Measurements from ENCODE around the gene NEU4.

Gene NEU4

GRCh38 chr2:241854342-241855244 lies 45.6 kb downstream of the NEU4 start:
- DNase-seq: no peak

DNA sequence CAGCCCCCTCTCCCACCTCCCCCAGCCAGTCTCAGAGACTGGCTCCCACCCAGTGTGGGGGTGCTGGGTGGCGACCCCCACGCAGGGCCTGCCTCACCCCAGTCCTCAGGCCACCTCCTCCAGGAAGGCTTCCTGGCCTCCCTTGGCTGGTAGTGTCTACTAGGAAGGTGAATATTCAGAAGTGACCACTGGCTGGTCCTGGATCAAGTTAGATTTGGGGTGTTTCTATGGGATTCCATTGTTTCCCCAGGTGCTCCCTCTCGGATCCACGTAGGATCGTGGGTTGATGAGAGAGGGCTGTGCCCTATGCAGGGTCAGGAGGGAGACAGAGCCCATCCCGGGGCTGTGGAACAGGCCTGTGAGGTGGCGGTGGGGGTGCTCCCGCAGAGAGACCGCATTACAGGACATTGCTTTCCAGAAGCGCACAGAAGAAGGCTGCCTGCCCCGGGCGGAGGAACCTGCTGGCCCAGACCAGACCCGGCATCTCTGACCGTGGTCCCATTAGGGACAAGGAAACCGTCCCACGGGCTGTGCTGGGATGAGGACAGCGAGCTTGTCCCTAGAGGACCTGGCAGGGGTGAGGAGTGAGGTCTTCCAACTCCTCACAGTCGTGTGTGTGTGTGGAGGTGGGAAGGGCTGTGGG lies 46.4 kb downstream of the NEU4 start:
- no peak for DNase-seq

GRCh38 chr2:241855888-241856422 lies 47.0 kb downstream of the NEU4 start:
- no peak for DNase-seq

GRCh38 chr2:241857041-241857541 lies 48.1 kb downstream of the NEU4 start:
- DNase-seq: no peak

- DNase-seq: no peak
Measured at GRCh38 chr2:241857572-241858121, 48.7 kb downstream of the NEU4 start.

DNA sequence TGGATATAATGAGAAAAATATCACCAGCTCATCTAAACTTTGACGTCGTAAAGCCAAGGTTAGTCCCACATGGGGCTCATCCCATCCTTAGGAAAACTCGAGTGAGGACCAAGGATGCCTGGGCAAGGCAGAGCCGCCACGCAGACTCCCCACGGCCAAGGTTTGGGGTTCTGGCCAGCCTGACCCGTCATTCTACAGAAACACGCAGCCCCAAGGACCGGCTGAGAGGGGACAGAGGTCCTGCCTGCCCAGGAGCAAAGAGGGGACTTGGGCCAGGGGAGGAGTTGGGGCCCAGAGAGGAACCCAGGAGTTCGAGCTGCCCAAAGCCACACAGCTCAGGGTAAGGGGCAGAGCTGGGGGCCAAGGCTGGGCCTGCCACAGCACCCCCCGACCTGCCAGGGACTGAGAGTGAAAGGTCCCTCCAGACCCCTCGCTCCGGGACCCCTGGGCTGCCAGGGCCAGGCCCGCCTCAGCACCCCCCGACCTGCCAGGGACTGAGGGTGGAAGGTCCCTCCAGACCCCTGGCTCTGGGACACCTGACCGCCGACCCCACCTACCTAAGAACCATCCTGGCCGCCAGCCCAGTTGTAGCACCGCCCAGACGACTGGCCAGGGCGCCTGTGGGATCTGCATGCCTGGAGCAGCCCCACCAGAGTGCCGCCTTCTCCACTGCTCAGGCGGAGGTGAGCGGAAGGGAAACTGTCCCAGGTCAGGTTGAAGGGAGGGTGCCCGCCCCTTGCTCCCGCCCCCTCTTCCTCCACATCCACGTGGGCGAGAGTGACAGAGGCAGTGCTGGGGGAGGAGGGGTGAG lies 49.4 kb downstream of the NEU4 start, which contains the start of gene PDCD1:
Gene PDCD1, minus strand, starts transcription at position 689 of the 811 bp plus-strand sequence. Its CDS starts 56 bp downstream, at position 633.
- no peak for DNase-seq

DNA sequence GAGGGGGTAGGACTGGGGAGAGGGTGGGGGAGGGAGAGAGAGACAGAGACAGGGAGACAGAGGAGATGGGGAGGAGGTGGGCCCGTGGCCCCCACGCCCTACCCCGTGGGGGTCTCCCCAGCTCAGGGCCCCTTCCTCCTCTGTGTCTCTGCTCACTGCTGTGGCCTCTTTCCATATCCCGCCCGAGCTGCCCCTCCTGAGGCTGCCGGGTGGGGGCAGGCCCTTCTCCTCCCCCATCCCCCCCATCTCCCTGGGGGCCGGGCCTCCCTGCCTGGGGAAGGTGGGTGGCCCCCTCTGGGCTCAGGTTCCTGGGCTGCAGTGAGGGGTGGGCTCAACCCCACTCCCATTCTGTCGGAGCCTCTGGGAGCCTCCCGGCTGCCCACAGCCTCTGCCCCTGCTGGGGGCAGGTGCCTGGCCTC lies 50.0 kb downstream of the NEU4 start:
- no peak for DNase-seq

- peak; percentile 15 for DNase-seq
Measured at GRCh38 chr2:241859436-241860183, 50.6 kb downstream of the NEU4 start.

GRCh38 chr2:241860184-241861078 lies 51.4 kb downstream of the NEU4 start:
- no peak for DNase-seq

DNA sequence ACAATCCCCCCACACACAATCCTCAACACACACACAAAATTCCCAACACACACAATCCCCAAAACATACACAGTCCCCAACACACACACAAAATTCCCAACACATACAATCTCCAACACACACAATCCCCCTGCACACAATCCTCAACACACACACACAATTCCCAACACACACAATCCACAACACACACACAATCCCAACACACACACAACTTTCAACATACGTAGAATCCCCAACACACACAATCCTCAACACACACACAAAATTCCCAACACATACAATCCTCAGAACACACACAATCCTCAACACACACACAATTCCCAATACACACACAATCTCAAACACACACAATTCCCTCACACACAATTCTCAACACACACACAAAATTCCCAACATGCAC lies 52.3 kb downstream of the NEU4 start:
- no peak for DNase-seq

DNA sequence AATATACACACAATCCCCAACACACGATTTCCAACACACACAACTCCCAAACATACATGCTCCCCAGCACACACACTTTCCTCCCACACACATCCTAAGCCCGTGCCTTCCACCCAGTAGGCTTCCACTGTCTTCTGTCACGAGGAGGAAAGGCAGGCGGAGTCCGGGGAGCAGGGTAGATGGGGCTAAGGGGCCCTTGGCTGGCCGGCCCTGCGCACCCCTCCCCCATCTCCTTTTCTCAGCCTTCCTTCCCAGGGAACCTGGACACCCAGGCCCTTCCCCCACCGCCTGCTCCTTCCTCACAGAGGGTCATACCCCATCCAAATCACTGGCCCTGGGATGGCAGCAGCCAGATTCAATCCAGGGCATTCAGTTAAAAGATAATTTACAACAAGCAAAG lies 53.1 kb downstream of the NEU4 start:
- no peak for DNase-seq

DNA sequence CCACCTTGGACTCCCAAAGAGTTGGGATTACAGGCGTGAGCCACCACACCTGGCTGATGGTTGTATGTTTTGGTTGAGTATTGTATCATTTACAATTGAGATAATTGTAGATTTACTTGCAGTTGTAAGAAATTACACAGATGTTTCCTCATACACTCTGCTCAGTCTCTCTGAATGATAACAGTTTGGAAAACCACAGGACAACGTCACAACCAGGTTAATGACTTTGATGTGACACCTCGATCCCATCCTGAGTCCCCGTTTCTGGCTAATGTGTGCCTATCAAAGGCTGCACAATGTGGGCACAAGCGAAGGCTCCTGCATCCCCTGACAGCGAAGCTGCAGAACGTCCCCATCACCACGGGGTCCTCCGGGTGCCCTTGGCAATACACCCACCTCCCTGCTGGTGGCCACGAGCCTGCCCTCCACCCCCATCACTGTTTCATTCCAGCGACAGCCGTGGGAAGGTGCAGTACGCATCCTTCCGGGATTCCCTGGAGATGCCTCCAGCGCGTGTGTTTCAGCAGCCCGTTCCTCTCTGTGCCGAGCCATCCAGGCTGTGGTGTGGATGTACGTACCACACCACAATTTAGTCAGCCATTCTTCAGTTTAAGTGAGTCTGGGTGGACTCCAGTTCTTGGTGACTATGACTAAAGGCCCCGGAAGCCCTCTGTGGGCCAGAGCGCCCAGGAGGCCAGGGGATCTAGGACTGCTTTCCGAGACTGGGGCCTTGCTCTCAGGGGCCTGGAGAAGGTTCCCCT lies 54.0 kb downstream of the NEU4 start:
- DNase-seq: no peak

- DNase-seq: no peak
Measured at GRCh38 chr2:241863536-241863954, 54.6 kb downstream of the NEU4 start.

DNA sequence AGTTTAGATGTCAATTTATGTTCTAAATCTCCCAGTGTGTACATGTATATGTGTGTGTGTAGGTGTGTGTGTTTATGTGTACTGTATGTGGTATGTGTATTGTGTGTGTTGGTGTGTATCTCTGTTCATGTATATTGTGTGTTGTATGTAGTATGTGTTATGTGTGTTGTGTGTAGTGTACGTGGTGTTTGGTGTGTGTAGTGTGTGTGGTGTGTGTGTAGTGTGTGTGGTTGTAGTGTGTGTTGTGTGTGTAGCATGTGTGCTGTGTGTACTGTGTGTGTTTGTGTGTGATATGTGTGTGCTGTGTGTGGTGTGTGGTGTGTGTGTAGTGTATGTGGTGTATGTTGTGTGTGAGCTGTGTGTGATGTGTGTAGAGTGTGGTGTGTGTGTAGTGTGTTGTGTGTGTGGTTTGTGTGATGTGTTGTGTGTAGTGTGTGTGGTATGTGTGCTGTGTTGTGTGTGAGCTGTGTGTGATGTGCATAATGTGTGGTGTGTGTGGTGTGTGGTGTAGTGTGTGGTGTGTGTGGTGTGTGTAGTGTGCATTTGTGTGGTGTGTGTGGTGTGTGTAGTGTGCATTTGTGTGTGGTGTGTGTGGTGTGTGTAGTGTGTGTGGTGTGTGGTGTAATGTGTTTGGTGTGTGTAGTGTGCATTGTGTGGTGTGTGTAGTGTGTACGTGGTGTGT lies 55.3 kb downstream of the NEU4 start:
- DNase-seq: no peak

GRCh38 chr2:241864850-241865213 lies 55.8 kb downstream of the NEU4 start:
- DNase-seq: no peak

- no peak for DNase-seq
Measured at GRCh38 chr2:241865416-241865956, 56.5 kb downstream of the NEU4 start.

DNA sequence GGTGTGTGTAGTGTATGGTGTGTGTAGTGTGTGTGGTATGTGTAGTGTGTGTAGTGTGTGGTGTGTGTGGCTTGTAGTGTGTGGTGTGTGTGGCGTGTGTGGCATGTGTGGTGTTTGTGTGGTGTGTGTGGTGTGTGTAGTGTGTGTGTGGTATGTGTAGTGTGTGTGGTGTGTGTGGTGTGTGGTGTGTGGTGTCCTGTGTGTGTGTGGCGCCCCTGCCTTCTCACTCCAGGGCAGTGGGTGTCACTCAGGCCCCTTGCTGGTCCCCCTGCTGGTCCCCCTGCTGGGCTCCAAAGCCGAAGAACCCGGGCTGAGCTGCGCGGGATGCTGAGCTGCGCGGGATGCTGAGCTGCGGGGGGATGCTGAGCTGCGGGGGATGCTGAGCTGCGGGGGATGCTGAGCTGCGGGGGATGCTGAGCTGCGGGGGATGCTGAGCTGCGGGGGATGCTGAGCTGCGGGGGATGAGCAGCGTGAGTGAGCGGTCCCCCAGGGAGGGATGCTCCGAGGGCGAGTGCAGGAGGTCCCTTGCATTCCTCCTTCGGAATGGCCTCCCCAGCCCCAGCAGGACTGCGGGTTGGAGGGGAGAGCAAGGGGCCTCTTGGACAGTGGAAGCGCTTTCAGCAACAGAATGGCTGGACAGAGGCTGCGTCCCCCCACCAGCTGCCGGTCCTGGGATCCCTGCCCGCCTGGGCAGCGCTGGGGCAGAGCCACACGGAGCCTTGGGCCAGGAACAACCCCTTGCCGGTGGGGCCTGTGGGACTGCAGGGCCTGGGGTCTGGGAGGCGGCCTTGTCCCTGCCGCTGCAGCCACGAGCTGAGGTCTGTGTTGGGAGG lies 57.2 kb downstream of the NEU4 start:
- no peak for DNase-seq
